D721Med (cell line): ENCODE results near the gene INPP5D.

Source experiments
- DNase-seq: peaks from one replicate; pipeline ENCODE4 v3.0.0; 2011; ENCODE audit warnings: low spot score; ENCODE audit not compliant: insufficient read length
- FAIRE-seq: peaks from 2 replicates; lab custom pipeline; 2011; peaks lifted over from hg19 to GRCh38; lab: Jason Lieb, UNC
- TF ChIP-seq, protein P1 (sequence below): IDR thresholded peaks from 2 replicates; pipeline ENCODE4 v1.5.1; 2012; ENCODE audit warnings: mild to moderate bottlenecking, control low read depth; ENCODE audit not compliant: insufficient read depth; ENCODE audit errors: missing control alignments

Gene INPP5D

DNA sequence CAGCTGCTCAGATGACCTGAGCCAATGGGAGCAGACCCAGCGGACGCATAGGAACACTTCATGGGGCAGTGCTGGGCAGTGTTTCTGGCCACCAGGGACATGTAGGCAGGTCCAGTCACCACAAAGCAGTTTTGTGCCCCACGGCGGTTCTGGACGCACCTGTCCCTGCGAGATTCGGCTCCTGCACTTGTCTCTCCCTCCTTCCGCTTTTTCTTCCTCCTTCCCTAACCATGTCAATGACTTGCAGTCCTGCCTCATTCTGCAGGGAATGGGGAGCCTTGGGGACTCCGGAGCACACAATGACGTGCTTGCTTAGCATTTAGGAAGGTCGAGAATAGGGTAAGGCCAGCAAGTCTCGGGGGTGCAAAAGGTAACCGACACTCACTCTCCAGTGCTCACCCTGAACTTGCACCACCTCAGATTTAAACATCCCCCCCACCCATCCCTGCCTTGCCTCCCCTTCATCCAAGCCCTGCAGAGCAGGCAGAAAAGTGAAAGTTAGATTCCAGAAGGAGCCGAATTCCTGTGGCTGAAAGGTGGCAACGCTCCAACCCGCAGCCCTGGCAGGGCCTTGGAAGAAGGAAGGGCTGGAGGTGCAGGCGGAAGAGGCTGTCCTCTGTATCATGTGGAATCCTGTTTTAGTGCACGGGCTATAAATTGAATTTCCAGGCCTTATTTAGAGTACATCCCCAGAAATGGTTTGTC lies 150.9 kb downstream of the INPP5D start:
- DNase-seq, result no peak
- TF ChIP-seq, protein P1, sequence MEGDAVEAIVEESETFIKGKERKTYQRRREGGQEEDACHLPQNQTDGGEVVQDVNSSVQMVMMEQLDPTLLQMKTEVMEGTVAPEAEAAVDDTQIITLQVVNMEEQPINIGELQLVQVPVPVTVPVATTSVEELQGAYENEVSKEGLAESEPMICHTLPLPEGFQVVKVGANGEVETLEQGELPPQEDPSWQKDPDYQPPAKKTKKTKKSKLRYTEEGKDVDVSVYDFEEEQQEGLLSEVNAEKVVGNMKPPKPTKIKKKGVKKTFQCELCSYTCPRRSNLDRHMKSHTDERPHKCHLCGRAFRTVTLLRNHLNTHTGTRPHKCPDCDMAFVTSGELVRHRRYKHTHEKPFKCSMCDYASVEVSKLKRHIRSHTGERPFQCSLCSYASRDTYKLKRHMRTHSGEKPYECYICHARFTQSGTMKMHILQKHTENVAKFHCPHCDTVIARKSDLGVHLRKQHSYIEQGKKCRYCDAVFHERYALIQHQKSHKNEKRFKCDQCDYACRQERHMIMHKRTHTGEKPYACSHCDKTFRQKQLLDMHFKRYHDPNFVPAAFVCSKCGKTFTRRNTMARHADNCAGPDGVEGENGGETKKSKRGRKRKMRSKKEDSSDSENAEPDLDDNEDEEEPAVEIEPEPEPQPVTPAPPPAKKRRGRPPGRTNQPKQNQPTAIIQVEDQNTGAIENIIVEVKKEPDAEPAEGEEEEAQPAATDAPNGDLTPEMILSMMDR, result no peak
- FAIRE-seq, result no peak

DNA sequence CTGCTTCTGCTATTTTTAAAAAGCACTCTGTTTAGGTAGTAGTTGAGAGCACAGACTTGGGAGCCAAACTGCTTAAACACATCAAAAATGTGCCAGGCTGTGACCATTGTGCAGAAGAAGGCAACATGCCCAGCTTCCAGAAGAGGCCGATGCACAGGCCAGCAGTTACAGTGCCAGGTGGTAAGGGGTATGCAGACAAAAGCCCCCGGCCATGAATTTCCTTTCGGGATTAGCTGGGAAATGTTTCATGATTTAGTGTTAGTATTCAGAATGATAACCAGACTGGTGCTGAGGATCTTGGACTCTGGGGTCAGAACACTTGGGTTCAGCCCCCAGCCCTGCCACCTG lies 151.4 kb downstream of the INPP5D start:
- FAIRE-seq (no peak), DNase-seq (no peak)
- TF ChIP-seq, protein P1, result no peak

DNA sequence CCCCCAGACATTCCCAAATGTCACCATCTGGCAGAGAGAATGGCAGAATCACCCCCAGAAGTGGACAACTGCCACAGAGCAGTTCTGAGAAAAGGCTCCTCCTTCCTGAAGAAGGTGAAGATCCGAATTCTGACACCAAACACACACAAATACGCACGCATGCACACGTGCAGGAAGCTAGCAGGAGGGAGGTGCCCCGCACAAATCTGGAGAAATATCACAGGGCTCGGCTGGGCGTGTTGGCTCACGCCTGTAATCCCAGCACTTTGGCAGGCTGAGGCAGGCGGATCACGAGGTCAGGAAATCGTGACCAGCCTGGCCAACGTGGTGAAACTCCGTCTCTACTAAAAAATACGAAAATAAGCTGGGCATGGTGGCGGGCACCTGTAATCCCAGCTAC lies 152.9 kb downstream of the INPP5D start:
- TF ChIP-seq, protein P1, result no peak
- no peak for FAIRE-seq
- DNase-seq, result no peak

DNA sequence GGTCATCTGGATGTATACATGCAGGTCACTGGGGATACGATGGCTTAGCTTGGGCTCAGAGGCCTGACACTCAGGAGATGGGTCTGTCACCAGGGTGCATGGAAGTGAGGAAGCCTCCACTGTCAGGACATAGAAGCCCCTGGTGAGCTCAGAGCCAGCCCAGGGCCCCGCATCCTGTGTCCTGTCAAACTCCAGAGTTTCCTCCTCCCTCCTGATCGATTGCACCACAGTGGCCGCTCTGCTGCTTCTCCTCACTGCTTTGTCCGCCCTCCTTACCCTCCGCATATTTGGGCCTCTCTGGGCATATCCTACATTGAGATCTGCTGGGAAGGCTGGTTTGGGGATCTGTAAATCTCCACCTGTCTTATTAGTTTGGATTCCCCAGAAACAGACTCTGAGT lies 153.8 kb downstream of the INPP5D start:
- TF ChIP-seq, protein P1, result no peak
- FAIRE-seq (no peak), DNase-seq (no peak)

DNA sequence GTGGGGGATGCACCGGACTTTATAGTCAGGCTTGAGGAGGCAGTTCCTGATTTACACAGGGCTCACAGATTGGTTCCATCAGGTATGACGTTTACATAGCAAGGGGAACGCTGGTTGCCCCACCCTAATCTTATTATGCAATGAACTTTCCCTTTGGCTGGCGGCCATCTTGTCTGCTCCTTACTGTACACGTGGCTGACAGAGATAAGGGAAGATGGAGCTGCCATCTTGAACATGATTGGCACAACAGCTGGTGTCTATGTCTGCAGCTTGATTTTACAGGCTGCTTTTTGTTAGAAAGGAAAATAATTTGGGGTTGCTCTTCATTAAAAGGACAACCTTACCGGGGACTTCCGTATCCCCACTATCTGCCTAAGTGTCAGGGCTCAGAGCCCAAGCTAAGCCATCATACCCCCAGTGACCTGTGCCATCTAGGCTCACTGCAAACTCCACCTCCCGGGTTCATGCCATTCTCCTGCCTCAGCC lies 157.8 kb downstream of the INPP5D start:
- TF ChIP-seq, protein P1, result no peak
- DNase-seq (no peak), FAIRE-seq (no peak)

DNA sequence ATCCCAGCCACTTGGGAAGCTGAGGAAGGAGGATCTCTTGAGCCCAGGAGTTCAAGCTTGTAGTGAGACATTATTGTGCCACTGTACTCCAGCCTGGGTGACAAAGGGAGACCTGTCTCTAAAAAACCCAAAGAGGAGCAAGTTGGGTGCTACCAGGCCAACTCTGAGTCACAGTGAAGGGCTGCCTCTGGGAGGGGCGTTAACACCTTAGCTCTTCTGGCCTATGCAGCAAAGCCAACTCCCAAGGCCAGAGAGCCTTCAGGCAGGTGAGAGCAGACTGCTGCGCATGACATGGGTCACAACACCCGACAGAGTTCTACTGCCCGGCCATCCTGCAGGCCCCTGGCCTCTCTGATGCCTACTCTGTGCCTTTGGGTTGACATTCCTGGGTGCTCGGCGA lies 158.7 kb downstream of the INPP5D start:
- TF ChIP-seq, protein P1, result no peak
- no peak for DNase-seq
- FAIRE-seq, result no peak

DNA sequence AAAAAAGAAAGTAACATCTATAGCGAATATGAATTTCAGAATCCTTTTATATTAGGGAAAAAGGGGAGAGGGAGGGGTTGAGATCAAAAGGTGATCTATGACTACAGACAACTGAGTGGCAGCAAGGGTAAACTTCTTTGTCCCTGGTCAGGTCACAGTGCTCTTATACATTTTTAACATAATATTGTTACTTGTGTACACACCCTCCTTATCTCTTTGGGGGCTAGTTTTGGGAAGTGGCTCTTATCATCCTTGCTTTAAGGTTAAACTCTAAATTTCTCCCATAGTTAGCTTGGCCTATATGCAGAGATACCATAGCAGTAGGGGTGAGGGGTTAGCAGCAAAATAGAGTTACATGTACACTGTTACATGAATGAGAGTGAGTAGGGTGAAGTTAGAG lies 159.7 kb downstream of the INPP5D start:
- no peak for FAIRE-seq
- no peak for DNase-seq
- TF ChIP-seq, protein P1, result no peak
